PC-3 (cell line): Measurements from ENCODE around the gene LRRC49.

Experiments
- EZH2 ChIP-seq: fragments of 300-600 bp; sonication (generic); IDR thresholded peaks from one replicate; pipeline ENCODE4 v1.6.1; 2017; ENCODE audit warnings: antibody characterized with exemption, mild to moderate bottlenecking, low read length; ENCODE audit not compliant: unreplicated experiment
- TF ChIP-seq, protein P1 (sequence below): fragments of 300-600 bp; sonication (generic); conservative IDR thresholded peaks from 2 replicates; pipeline ENCODE4 v1.5.1; 2017; ENCODE audit warnings: antibody characterized with exemption, low read depth, mild to moderate bottlenecking, low read length

DNA sequence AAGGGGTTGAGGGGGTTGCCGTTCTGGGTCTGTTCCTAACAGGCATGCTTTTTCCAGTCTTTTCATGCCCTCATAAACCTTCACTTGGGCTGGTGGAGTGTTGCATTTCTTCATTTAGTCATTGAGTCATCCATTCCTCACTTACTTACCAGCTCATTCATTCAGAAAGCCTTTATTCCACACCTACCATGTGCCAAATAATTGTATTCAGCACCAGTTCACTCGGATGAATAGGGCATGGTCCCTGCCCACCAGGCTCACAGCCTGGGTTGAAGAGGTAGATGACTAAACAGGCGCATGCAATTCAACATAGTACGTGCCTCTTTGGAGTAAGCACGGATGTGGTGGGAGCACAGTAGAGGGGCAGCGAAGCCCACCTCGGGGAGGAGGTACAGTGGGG lies 187.5 kb downstream of the LRRC49 start:
- TF ChIP-seq, protein P1, sequence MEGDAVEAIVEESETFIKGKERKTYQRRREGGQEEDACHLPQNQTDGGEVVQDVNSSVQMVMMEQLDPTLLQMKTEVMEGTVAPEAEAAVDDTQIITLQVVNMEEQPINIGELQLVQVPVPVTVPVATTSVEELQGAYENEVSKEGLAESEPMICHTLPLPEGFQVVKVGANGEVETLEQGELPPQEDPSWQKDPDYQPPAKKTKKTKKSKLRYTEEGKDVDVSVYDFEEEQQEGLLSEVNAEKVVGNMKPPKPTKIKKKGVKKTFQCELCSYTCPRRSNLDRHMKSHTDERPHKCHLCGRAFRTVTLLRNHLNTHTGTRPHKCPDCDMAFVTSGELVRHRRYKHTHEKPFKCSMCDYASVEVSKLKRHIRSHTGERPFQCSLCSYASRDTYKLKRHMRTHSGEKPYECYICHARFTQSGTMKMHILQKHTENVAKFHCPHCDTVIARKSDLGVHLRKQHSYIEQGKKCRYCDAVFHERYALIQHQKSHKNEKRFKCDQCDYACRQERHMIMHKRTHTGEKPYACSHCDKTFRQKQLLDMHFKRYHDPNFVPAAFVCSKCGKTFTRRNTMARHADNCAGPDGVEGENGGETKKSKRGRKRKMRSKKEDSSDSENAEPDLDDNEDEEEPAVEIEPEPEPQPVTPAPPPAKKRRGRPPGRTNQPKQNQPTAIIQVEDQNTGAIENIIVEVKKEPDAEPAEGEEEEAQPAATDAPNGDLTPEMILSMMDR, result no peak
- no peak for TF ChIP-seq EZH2
